ENCODE data around the gene PPP1R14C.

The PPP1R14C gene

GRCh38 chr6:150128425-150128824, 14.4 kb upstream of the PPP1R14C start:
- Histone ChIP-seq H3K36me3 (replicated peaks in 1 of 2; ENCODE audit: control insufficient read depth in 2 of 2, insufficient read depth in 2 of 2, low read length in 2 of 2) (no peaks in the 10 kb centered on the region), H3K14ac (ENCODE audit: low read length) (no peak overlapping the region), H3K4me1 (ENCODE audit: control insufficient read depth in 2 of 2, insufficient read depth in 1 of 2, low read depth in 1 of 2, low read length in 2 of 2) (no peaks in the 10 kb centered on the region), H3K9ac (ENCODE audit: low read depth, low read length, poor library complexity) (no peak overlapping the region), H3K4me2 (ENCODE audit: insufficient read depth, low read length, poor library complexity, severe bottlenecking) (no peak overlapping the region), H2BK12ac (ENCODE audit: low read length) (no peak overlapping the region), H3K18ac (ENCODE audit: low read length) (no peak overlapping the region), H3K27me3 (ENCODE audit: control insufficient read depth in 3 of 3, insufficient read depth in 3 of 3, low read depth in 1 of 3, low read length in 3 of 3) (peaks cover 0 to 3% (median 0%) of the 10 kb centered on the region in 3 experiments), H3K9me3 (replicated peaks in 1 of 2; ENCODE audit: control insufficient read depth in 2 of 2, insufficient read depth in 1 of 2, low read depth in 1 of 2, low read length in 2 of 2) (peaks cover 0 to 2% of the 10 kb centered on the region in 2 donors), H2BK120ac (ENCODE audit: low read depth, low read length) (no peak overlapping the region), H3K4ac (ENCODE audit: low read length) (no peak overlapping the region), H2BK5ac (ENCODE audit: low read length) (no peak overlapping the region), H4K91ac (ENCODE audit: low read depth, low read length, poor library complexity) (no peak overlapping the region), H2AK5ac (ENCODE audit: low read depth, low read length) (no peak overlapping the region), H3K23ac (ENCODE audit: low read depth, low read length, poor library complexity) (no peak overlapping the region), H3K4me3 (ENCODE audit: low read length in 2 of 2) (no peak overlapping the region), H3K27ac (replicated peaks; ENCODE audit: low read length) (no peak overlapping the region), H4K8ac (ENCODE audit: low read depth, low read length) (no peak overlapping the region), H2BK15ac (ENCODE audit: low read length) (no peak overlapping the region), H3K79me1 (ENCODE audit: low read depth, low read length) (no peaks in the 10 kb centered on the region), H2AFZ (ENCODE audit: low read length) (no peak overlapping the region)
- DNase-seq (ENCODE audit: low spot score) = no peak
- WGBS, 2 donors (ENCODE audit: extremely low coverage in 2 of 2, insufficient read length in 2 of 2, insufficient replicate concordance in 1 of 2) = no CpG with 5 or more reads among the region's 8 CpGs

GRCh38 chr6:150129616-150130505, 13.0 kb upstream of the PPP1R14C start:
- H3K18ac ChIP-seq (ENCODE audit: low read length) = no peak overlapping the region
- H3K9ac ChIP-seq (ENCODE audit: low read depth, low read length, poor library complexity) = no peak overlapping the region
- H3K9me3 ChIP-seq (replicated peaks in 1 of 2; ENCODE audit: control insufficient read depth in 2 of 2, insufficient read depth in 1 of 2, low read depth in 1 of 2, low read length in 2 of 2) = peaks cover 0 to 2% of the 10 kb centered on the region in 2 donors
- no peak overlapping the region for H4K91ac ChIP-seq (ENCODE audit: low read depth, low read length, poor library complexity)
- H3K4me2 ChIP-seq (ENCODE audit: insufficient read depth, low read length, poor library complexity, severe bottlenecking) = no peak overlapping the region
- no peak overlapping the region for H4K8ac ChIP-seq (ENCODE audit: low read depth, low read length)
- no peak overlapping the region for H2AK5ac ChIP-seq (ENCODE audit: low read depth, low read length)
- no peak overlapping the region for H3K23ac ChIP-seq (ENCODE audit: low read depth, low read length, poor library complexity)
- peaks cover 0 to 3% (median 0%) of the 10 kb centered on the region in 3 experiments for H3K27me3 ChIP-seq (ENCODE audit: control insufficient read depth in 3 of 3, insufficient read depth in 3 of 3, low read depth in 1 of 3, low read length in 3 of 3)
- no peaks in the 10 kb centered on the region for H3K4me1 ChIP-seq (ENCODE audit: control insufficient read depth in 2 of 2, insufficient read depth in 1 of 2, low read depth in 1 of 2, low read length in 2 of 2)
- H3K4me3 ChIP-seq (ENCODE audit: low read length in 2 of 2) = no peak overlapping the region
- no CpG with 5 or more reads among the region's 9 CpGs for WGBS, 2 donors (ENCODE audit: extremely low coverage in 2 of 2, insufficient read length in 2 of 2, insufficient replicate concordance in 1 of 2)
- H2AFZ ChIP-seq (ENCODE audit: low read length) = no peak overlapping the region
- no peak overlapping the region for H2BK120ac ChIP-seq (ENCODE audit: low read depth, low read length)
- no peak overlapping the region for H2BK15ac ChIP-seq (ENCODE audit: low read length)
- H3K36me3 ChIP-seq (replicated peaks in 1 of 2; ENCODE audit: control insufficient read depth in 2 of 2, insufficient read depth in 2 of 2, low read length in 2 of 2) = no peaks in the 10 kb centered on the region
- H3K79me1 ChIP-seq (ENCODE audit: low read depth, low read length) = no peaks in the 10 kb centered on the region
- H3K27ac ChIP-seq (replicated peaks; ENCODE audit: low read length) = no peak overlapping the region
- no peak overlapping the region for H3K4ac ChIP-seq (ENCODE audit: low read length)
- no peak overlapping the region for H2BK5ac ChIP-seq (ENCODE audit: low read length)
- H2BK12ac ChIP-seq (ENCODE audit: low read length) = no peak overlapping the region
- no peak overlapping the region for H3K14ac ChIP-seq (ENCODE audit: low read length)
- no peak for DNase-seq (ENCODE audit: low spot score)

GRCh38 chr6:150133686-150134085, 9.2 kb upstream of the PPP1R14C start:
- H2BK12ac ChIP-seq (ENCODE audit: low read length) = no peak overlapping the region
- no peak overlapping the region for H3K4me3 ChIP-seq (ENCODE audit: low read length in 2 of 2)
- no peak overlapping the region for H4K91ac ChIP-seq (ENCODE audit: low read depth, low read length, poor library complexity)
- H3K4me2 ChIP-seq (ENCODE audit: insufficient read depth, low read length, poor library complexity, severe bottlenecking) = no peak overlapping the region
- H4K8ac ChIP-seq (ENCODE audit: low read depth, low read length) = no peak overlapping the region
- H3K27ac ChIP-seq (replicated peaks; ENCODE audit: low read length) = no peak overlapping the region
- H3K27me3 ChIP-seq (ENCODE audit: control insufficient read depth in 3 of 3, insufficient read depth in 3 of 3, low read depth in 1 of 3, low read length in 3 of 3) = peaks cover 0 to 3% (median 0%) of the 10 kb centered on the region in 3 experiments
- no peaks in the 10 kb centered on the region for H3K36me3 ChIP-seq (replicated peaks in 1 of 2; ENCODE audit: control insufficient read depth in 2 of 2, insufficient read depth in 2 of 2, low read length in 2 of 2)
- H3K23ac ChIP-seq (ENCODE audit: low read depth, low read length, poor library complexity) = no peak overlapping the region
- H2BK15ac ChIP-seq (ENCODE audit: low read length) = no peak overlapping the region
- no peak overlapping the region for H3K9ac ChIP-seq (ENCODE audit: low read depth, low read length, poor library complexity)
- H3K18ac ChIP-seq (ENCODE audit: low read length) = no peak overlapping the region
- H2AK5ac ChIP-seq (ENCODE audit: low read depth, low read length) = no peak overlapping the region
- no peak overlapping the region for H3K14ac ChIP-seq (ENCODE audit: low read length)
- H3K4ac ChIP-seq (ENCODE audit: low read length) = no peak overlapping the region
- peaks cover 0 to 3% of the 10 kb centered on the region in 2 donors for H3K9me3 ChIP-seq (replicated peaks in 1 of 2; ENCODE audit: control insufficient read depth in 2 of 2, insufficient read depth in 1 of 2, low read depth in 1 of 2, low read length in 2 of 2)
- H3K4me1 ChIP-seq (ENCODE audit: control insufficient read depth in 2 of 2, insufficient read depth in 1 of 2, low read depth in 1 of 2, low read length in 2 of 2) = no peaks in the 10 kb centered on the region
- no peaks in the 10 kb centered on the region for H3K79me1 ChIP-seq (ENCODE audit: low read depth, low read length)
- no CpG with 5 or more reads among the region's 2 CpGs for WGBS, 2 donors (ENCODE audit: extremely low coverage in 2 of 2, insufficient read length in 2 of 2, insufficient replicate concordance in 1 of 2)
- H2BK5ac ChIP-seq (ENCODE audit: low read length) = no peak overlapping the region
- H2BK120ac ChIP-seq (ENCODE audit: low read depth, low read length) = no peak overlapping the region
- DNase-seq (ENCODE audit: low spot score) = no peak
- H2AFZ ChIP-seq (ENCODE audit: low read length) = no peak overlapping the region

- Histone ChIP-seq H2BK5ac (ENCODE audit: low read length) (no peak overlapping the region), H3K9me3 (replicated peaks in 1 of 2; ENCODE audit: control insufficient read depth in 2 of 2, insufficient read depth in 1 of 2, low read depth in 1 of 2, low read length in 2 of 2) (peaks cover 0 to 3% of the 10 kb centered on the region in 2 donors), H3K14ac (ENCODE audit: low read length) (no peak overlapping the region), H3K23ac (ENCODE audit: low read depth, low read length, poor library complexity) (no peak overlapping the region), H2BK120ac (ENCODE audit: low read depth, low read length) (no peak overlapping the region), H3K9ac (ENCODE audit: low read depth, low read length, poor library complexity) (no peak overlapping the region), H3K36me3 (replicated peaks in 1 of 2; ENCODE audit: control insufficient read depth in 2 of 2, insufficient read depth in 2 of 2, low read length in 2 of 2) (no peaks in the 10 kb centered on the region), H3K79me1 (ENCODE audit: low read depth, low read length) (no peaks in the 10 kb centered on the region), H4K8ac (ENCODE audit: low read depth, low read length) (no peak overlapping the region), H3K4me2 (ENCODE audit: insufficient read depth, low read length, poor library complexity, severe bottlenecking) (no peak overlapping the region), H3K18ac (ENCODE audit: low read length) (no peak overlapping the region), H3K4ac (ENCODE audit: low read length) (no peak overlapping the region), H4K91ac (ENCODE audit: low read depth, low read length, poor library complexity) (no peak overlapping the region), H3K4me3 (ENCODE audit: low read length in 2 of 2) (no peak overlapping the region), H2BK15ac (ENCODE audit: low read length) (no peak overlapping the region), H2AK5ac (ENCODE audit: low read depth, low read length) (no peak overlapping the region), H3K27ac (replicated peaks; ENCODE audit: low read length) (no peak overlapping the region), H3K4me1 (ENCODE audit: control insufficient read depth in 2 of 2, insufficient read depth in 1 of 2, low read depth in 1 of 2, low read length in 2 of 2) (no peaks in the 10 kb centered on the region), H2BK12ac (ENCODE audit: low read length) (no peak overlapping the region), H3K27me3 (ENCODE audit: control insufficient read depth in 3 of 3, insufficient read depth in 3 of 3, low read depth in 1 of 3, low read length in 3 of 3) (peaks cover 0 to 3% (median 0%) of the 10 kb centered on the region in 3 experiments), H2AFZ (ENCODE audit: low read length) (no peak overlapping the region)
- no peak for DNase-seq (ENCODE audit: low spot score)
- WGBS, 2 donors (ENCODE audit: extremely low coverage in 2 of 2, insufficient read length in 2 of 2, insufficient replicate concordance in 1 of 2) = no CpG with 5 or more reads among the region's 7 CpGs
Measured at GRCh38 chr6:150134280-150134920, 8.4 kb upstream of the PPP1R14C start.
